ENCODE results near the gene FOXP1. TPM values are rescaled to one million over a fixed set of nuclear protein-coding genes. Genes with fewer than 3 reads are reported as not detected.

FOXP1 gene
- total RNA-seq, 4 donors from 2014 or later = 13.2 to 46.6 (median 29.2) TPM

GRCh38 chr3:71366988-71367604 lies 216.4 kb downstream of the FOXP1 start:
- Histone ChIP-seq H3K9me3 (no peaks in the 10 kb centered on the region), H3K27me3 (no peaks in the 10 kb centered on the region), H3K27ac (no peak overlapping the region), H3K36me3 (no peaks in the 10 kb centered on the region), H3K4me3 (no peak overlapping the region), H3K4me1 (peaks cover 10 to 18% of the 10 kb centered on the region in 2 donors)
- TF ChIP-seq CTCF (IDR thresholded peaks at IDR 0.05 in 4 of 5, conservative IDR thresholded peaks at IDR 0.05 in 1 of 5) (no peak), POLR2A (IDR thresholded peaks at IDR 0.05) (no peak)
- in situ Hi-C loops (cut with MboI; ENCODE audit: low sequenced_read_pairs in 4 of 4) = no loop called here
- intact Hi-C loops (cut with DNase I; ENCODE audit: low total_unique reads) = no loop called here
- ATAC-seq (no peak), DNase-seq (no peak)

GRCh38 chr3:71361334-71361890 lies 222.1 kb downstream of the FOXP1 start:
- Histone ChIP-seq H3K27ac (no peak overlapping the region), H3K36me3 (peaks cover 0 to 4% of the 10 kb centered on the region in 2 donors), H3K4me3 (no peak overlapping the region), H3K4me1 (no peaks in the 10 kb centered on the region), H3K27me3 (no peaks in the 10 kb centered on the region), H3K9me3 (no peaks in the 10 kb centered on the region)
- ATAC-seq (no peak), DNase-seq (no peak)
- intact Hi-C loops (cut with DNase I; ENCODE audit: low total_unique reads) (no loop called here), in situ Hi-C loops (cut with MboI; ENCODE audit: low sequenced_read_pairs in 4 of 4) (no loop called here)
- TF ChIP-seq POLR2A (IDR thresholded peaks at IDR 0.05) = no peak
- no peak for TF ChIP-seq CTCF (IDR thresholded peaks at IDR 0.05 in 4 of 5, conservative IDR thresholded peaks at IDR 0.05 in 1 of 5)

- Histone ChIP-seq H3K4me3 (no peak overlapping the region), H3K4me1 (peaks cover 0 to 2% of the 10 kb centered on the region in 2 donors), H3K27ac (no peak overlapping the region), H3K36me3 (peaks cover 0 to 4% of the 10 kb centered on the region in 2 donors), H3K27me3 (no peaks in the 10 kb centered on the region), H3K9me3 (no peaks in the 10 kb centered on the region)
- TF ChIP-seq CTCF (IDR thresholded peaks at IDR 0.05 in 4 of 5, conservative IDR thresholded peaks at IDR 0.05 in 1 of 5) = no peak
- TF ChIP-seq POLR2A (IDR thresholded peaks at IDR 0.05) = no peak
- in situ Hi-C loops (cut with MboI; ENCODE audit: low sequenced_read_pairs in 4 of 4) (no loop called here), intact Hi-C loops (cut with DNase I; ENCODE audit: low total_unique reads) (no loop called here)
- ATAC-seq = no peak
- no peak for DNase-seq
These were observed 222.8 kb downstream of the FOXP1 start for GRCh38 chr3:71360764-71361163.

GRCh38 chr3:71360180-71360579 lies 223.3 kb downstream of the FOXP1 start:
- H3K27me3 ChIP-seq = no peaks in the 10 kb centered on the region
- H3K4me1 ChIP-seq = peaks cover 0 to 2% of the 10 kb centered on the region in 2 donors
- intact Hi-C loops (cut with DNase I; ENCODE audit: low total_unique reads) = no loop called here
- peaks cover 0 to 4% of the 10 kb centered on the region in 2 donors for H3K36me3 ChIP-seq
- no peak overlapping the region for H3K4me3 ChIP-seq
- H3K9me3 ChIP-seq = no peaks in the 10 kb centered on the region
- in situ Hi-C loops (cut with MboI; ENCODE audit: low sequenced_read_pairs in 4 of 4) = no loop called here
- TF ChIP-seq CTCF (IDR thresholded peaks at IDR 0.05 in 4 of 5, conservative IDR thresholded peaks at IDR 0.05 in 1 of 5) (no peak), POLR2A (IDR thresholded peaks at IDR 0.05) (no peak)
- no peak for DNase-seq
- H3K27ac ChIP-seq = no peak overlapping the region
- no peak for ATAC-seq
